Activated CD4-positive, alpha-beta T cell treated with anti-CD3 and anti-CD28 coated beads, Interleukin-2, amount 10 ng/mL, durations not matched to agents 24 days and 14 days (primary cell): ENCODE results near the gene EPC2. TPM values are rescaled to one million over a fixed set of nuclear protein-coding genes. Genes with fewer than 3 reads are reported as not detected.
"Not testable (repeated sequence)": the region's sequence is repeated elsewhere in the genome, so short reads cannot be mapped to it uniquely, and the experiment has no call there.

Source experiments
- DNase-seq: peaks from one replicate; pipeline ENCODE4 v3.0.0; 2022
- H3K27ac Mint-ChIP-seq: one replicate; pipeline ENCODE4 v1.8.0; 2022; ENCODE audit warnings: mild to moderate bottlenecking, mixed read lengths
- H3K27me3 Mint-ChIP-seq: one replicate; pipeline ENCODE4 v1.8.0; 2022; ENCODE audit warnings: mixed read lengths
- H3K36me3 Mint-ChIP-seq: one replicate; pipeline ENCODE4 v1.8.0; 2022; ENCODE audit warnings: low read depth, mild to moderate bottlenecking, mixed read lengths
- H3K4me1 Mint-ChIP-seq: one replicate; pipeline ENCODE4 v1.8.0; 2021; ENCODE audit warnings: mixed read lengths
- H3K4me3 Mint-ChIP-seq: one replicate; pipeline ENCODE4 v1.8.0; 2022; ENCODE audit warnings: mild to moderate bottlenecking, moderate library complexity, mixed read lengths
- H3K9me3 Mint-ChIP-seq: one replicate; pipeline ENCODE4 v1.8.0; 2021; ENCODE audit warnings: mixed read lengths
- intact Hi-C: fragments of 100-400 bp; cut with micrococcal nuclease; formaldehyde crosslinking; loops from one replicate; pipeline ENCODE4 v1.15.1; 2023
- total RNA-seq: library from RNA; stranded (reverse); gene quantifications from 2 replicates; pipeline ENCODE4 v1.2.3, GENCODE V29; 2022

The EPC2 gene
- total RNA-seq, 1 donor from 2014 or later, result 30.6 TPM

DNA sequence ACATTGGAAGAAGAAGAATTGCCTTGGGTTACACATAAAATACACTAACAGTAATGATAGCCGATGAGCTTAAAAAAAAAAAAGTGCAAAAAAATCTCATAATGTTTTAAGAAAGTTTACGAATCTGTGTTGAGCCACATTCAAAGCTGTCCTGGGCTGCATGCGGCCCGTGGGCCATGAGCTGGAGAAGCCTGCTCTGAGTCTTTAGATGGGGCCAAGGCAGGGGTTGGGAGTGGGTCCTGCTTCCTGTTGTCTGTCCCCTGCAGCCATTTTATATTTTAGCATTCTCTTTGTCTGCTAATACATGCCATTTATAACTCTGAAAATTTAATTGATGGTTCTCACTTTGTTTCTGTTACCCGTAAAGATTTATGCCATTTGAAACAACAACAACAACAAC is 93.2 kb downstream of the EPC2 start:
- peaks cover 6% of the 10 kb centered on the region for H3K4me1 Mint-ChIP-seq
- H3K9me3 Mint-ChIP-seq, result no peaks in the 10 kb centered on the region
- no peaks in the 10 kb centered on the region for H3K27me3 Mint-ChIP-seq
- H3K27ac Mint-ChIP-seq, result no peak overlapping the region
- H3K4me3 Mint-ChIP-seq, result no peak overlapping the region
- peaks cover 1% of the 10 kb centered on the region for H3K36me3 Mint-ChIP-seq
- DNase-seq, result no peak
- intact Hi-C loops, result no loop called here

- H3K4me3 Mint-ChIP-seq, result no peak overlapping the region
- DNase-seq, result no peak
- H3K27me3 Mint-ChIP-seq, result no peaks in the 10 kb centered on the region
- H3K9me3 Mint-ChIP-seq, result no peaks in the 10 kb centered on the region
- H3K36me3 Mint-ChIP-seq, result peaks cover 6% of the 10 kb centered on the region
- H3K27ac Mint-ChIP-seq, result no peak overlapping the region
- H3K4me1 Mint-ChIP-seq, result peaks cover 6% of the 10 kb centered on the region
- intact Hi-C loops, result no loop called here
These were observed 95.0 kb downstream of the EPC2 start for GRCh38 chr2:148739454-148740105.

- Mint-ChIP-seq H3K27ac (no peak overlapping the region), H3K9me3 (no peaks in the 10 kb centered on the region), H3K27me3 (no peaks in the 10 kb centered on the region), H3K4me3 (no peak overlapping the region), H3K4me1 (peaks cover 12% of the 10 kb centered on the region), H3K36me3 (peaks cover 21% of the 10 kb centered on the region)
- intact Hi-C loops, result loop anchor here (2.0 kb wide), 1 partner anchor 66 kb away; no protein-coding TSS in a partner anchor
- DNase-seq, result no peak
These were observed 97.8 kb downstream of the EPC2 start for GRCh38 chr2:148742373-148742772.

- Mint-ChIP-seq H3K36me3 (peaks cover 30% of the 10 kb centered on the region), H3K4me1 (peaks cover 8% of the 10 kb centered on the region), H3K27ac (no peak overlapping the region), H3K27me3 (no peaks in the 10 kb centered on the region), H3K9me3 (no peaks in the 10 kb centered on the region), H3K4me3 (no peak overlapping the region)
- no peak for DNase-seq
- intact Hi-C loops, result no loop called here
These were observed 100.8 kb downstream of the EPC2 start for GRCh38 chr2:148745151-148745851.

DNA sequence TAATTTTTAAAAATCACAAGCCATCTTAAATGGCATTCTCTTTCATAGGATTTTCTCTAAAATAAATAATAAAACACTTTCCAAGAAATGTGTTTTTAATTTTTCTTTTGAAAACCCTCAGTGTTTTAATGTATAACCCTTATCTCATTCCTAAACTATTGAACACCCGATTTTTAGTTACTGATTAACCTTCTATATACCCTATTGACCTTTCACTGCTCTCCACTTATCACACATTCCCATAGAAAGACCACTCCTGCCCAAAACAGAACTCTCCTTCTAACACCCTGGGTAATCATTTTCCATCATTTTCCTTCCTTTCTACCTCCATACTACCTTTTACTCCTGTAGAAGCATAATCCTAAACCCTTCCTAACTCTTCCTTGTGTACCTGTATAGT is 102.4 kb downstream of the EPC2 start:
- Mint-ChIP-seq H3K27me3 (no peaks in the 10 kb centered on the region), H3K27ac (no peak overlapping the region), H3K36me3 (peaks cover 32% of the 10 kb centered on the region), H3K4me1 (peaks cover 6% of the 10 kb centered on the region), H3K4me3 (no peak overlapping the region), H3K9me3 (no peaks in the 10 kb centered on the region)
- no peak for DNase-seq
- intact Hi-C loops, result no loop called here

DNA sequence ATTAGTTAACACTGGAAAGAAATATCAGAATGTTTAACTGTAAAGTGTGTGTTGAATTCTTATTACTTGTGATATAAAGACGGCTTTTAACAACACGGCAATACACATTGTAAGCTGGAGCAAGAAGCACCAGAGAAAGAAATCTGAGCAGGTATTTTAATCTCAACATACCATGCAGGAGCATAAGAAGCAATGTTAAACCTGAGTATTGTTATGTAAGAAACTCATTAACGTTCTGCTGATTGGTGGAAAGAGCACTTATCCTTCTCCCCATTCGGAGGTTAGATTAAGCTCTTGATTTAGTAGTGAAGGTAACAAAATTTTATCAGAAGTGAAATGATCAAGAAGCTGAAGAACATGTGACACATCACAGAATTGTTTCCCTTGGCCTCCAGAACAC is 107.4 kb downstream of the EPC2 start:
- no peak for DNase-seq
- H3K4me1 Mint-ChIP-seq, result peaks cover 10% of the 10 kb centered on the region
- intact Hi-C loops, result no loop called here

DNA sequence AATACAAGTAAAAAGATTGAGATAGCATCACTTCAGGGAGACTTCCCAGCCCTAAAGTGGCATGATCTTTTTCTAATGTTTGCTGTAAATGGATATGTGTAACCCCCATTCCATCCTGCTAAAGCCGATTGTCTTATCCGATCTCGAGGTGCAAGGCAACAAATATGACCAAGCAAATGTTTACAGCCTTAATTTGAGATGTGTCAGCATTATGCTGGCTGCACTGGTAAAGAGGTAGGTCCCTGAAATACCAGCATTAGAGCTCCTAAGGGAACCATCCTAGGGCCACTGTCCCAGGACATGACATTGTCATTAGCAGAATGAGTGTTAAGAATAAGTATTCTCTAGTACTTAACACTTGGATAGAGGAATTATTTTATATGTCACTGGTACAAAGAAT is 108.4 kb downstream of the EPC2 start:
- Mint-ChIP-seq H3K4me1 (peaks cover 7% of the 10 kb centered on the region), H3K36me3 (peaks cover 29% of the 10 kb centered on the region), H3K9me3 (no peaks in the 10 kb centered on the region), H3K27ac (no peak overlapping the region), H3K27me3 (no peaks in the 10 kb centered on the region), H3K4me3 (no peak overlapping the region)
- intact Hi-C loops, result no loop called here
- no peak for DNase-seq

More for the DNA sequence above, 107.4 kb downstream of the EPC2 start:
- Mint-ChIP-seq H3K27ac (no peak overlapping the region), H3K27me3 (no peaks in the 10 kb centered on the region), H3K9me3 (no peaks in the 10 kb centered on the region), H3K36me3 (peaks cover 39% of the 10 kb centered on the region), H3K4me3 (no peak overlapping the region)

- intact Hi-C loops, result no loop called here
- Mint-ChIP-seq H3K27ac (no peak overlapping the region), H3K36me3 (peaks cover 28% of the 10 kb centered on the region), H3K9me3 (no peaks in the 10 kb centered on the region), H3K4me1 (peaks cover 7% of the 10 kb centered on the region), H3K4me3 (no peak overlapping the region), H3K27me3 (no peaks in the 10 kb centered on the region)
- DNase-seq, result no peak
These were observed 110.3 kb downstream of the EPC2 start for GRCh38 chr2:148754864-148755263.

- H3K27me3 Mint-ChIP-seq, result no peaks in the 10 kb centered on the region
- H3K9me3 Mint-ChIP-seq, result no peaks in the 10 kb centered on the region
- H3K27ac Mint-ChIP-seq, result no peak overlapping the region
- no peak overlapping the region for H3K4me3 Mint-ChIP-seq
- intact Hi-C loops, result no loop called here
- H3K4me1 Mint-ChIP-seq, result peaks cover 7% of the 10 kb centered on the region
- no peak for DNase-seq
- H3K36me3 Mint-ChIP-seq, result peaks cover 31% of the 10 kb centered on the region
These were observed 111.9 kb downstream of the EPC2 start for GRCh38 chr2:148756292-148756975.

GRCh38 chr2:148764815-148765214 is 120.3 kb downstream of the EPC2 start:
- H3K27ac Mint-ChIP-seq, result no peak overlapping the region
- H3K36me3 Mint-ChIP-seq, result peaks cover 31% of the 10 kb centered on the region
- H3K9me3 Mint-ChIP-seq, result no peaks in the 10 kb centered on the region
- intact Hi-C loops, result loop anchor here (10.0 kb wide), 1 partner anchor 230 kb away; no protein-coding TSS in a partner anchor
- peaks cover 5% of the 10 kb centered on the region for H3K4me1 Mint-ChIP-seq
- H3K4me3 Mint-ChIP-seq, result no peak overlapping the region
- no peak for DNase-seq
- H3K27me3 Mint-ChIP-seq, result no peaks in the 10 kb centered on the region

DNA sequence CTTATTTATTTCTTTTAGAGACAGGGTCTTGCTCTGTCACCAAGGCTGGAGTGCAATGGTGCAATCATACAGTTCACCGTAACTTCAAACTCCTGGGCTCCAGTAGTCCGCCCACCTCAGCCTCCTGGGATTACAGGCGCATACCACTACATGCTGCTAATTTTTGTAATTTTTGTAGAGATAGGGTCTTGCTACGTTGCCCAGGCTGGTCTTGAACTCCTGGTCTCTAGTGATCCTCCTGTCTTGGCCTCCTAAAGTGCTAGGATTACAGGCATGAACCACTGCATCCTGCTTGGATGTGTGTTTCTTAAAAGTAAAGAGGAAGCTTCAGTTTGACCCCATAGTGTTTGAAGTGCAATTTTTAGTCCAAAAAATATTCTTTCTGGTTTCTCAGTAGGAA is 125.5 kb downstream of the EPC2 start:
- intact Hi-C loops, result no loop called here
- H3K4me1 Mint-ChIP-seq, result no peaks in the 10 kb centered on the region
- H3K9me3 Mint-ChIP-seq, result no peaks in the 10 kb centered on the region
- DNase-seq, result no peak
- no peak overlapping the region for H3K27ac Mint-ChIP-seq
- no peak overlapping the region for H3K4me3 Mint-ChIP-seq
- no peaks in the 10 kb centered on the region for H3K27me3 Mint-ChIP-seq
- H3K36me3 Mint-ChIP-seq, result peaks cover 37% of the 10 kb centered on the region

DNA sequence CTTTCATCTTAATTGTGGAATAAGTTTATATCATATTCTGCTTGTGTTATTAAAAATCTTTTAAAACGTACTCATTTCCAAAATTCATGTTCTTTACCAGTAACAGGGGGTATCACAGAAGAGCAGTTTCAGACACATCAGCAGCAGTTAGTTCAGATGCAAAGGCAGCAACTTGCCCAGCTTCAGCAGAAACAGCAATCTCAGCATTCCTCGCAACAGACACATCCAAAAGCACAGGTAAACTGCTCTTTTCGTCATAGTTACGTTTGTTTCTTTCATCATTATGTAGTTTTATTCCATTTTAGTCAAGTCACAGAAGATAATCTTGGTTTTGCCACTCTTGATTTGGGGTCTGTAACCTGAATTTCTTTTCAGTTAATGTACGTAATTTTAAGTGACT is 137.0 kb downstream of the EPC2 start:
- H3K27me3 Mint-ChIP-seq, result no peaks in the 10 kb centered on the region
- H3K36me3 Mint-ChIP-seq, result peaks cover 39% of the 10 kb centered on the region
- no peak for DNase-seq
- no peak overlapping the region for H3K27ac Mint-ChIP-seq
- H3K4me1 Mint-ChIP-seq, result peaks cover 4% of the 10 kb centered on the region
- H3K9me3 Mint-ChIP-seq, result no peaks in the 10 kb centered on the region
- intact Hi-C loops, result no loop called here
- no peak overlapping the region for H3K4me3 Mint-ChIP-seq

DNA sequence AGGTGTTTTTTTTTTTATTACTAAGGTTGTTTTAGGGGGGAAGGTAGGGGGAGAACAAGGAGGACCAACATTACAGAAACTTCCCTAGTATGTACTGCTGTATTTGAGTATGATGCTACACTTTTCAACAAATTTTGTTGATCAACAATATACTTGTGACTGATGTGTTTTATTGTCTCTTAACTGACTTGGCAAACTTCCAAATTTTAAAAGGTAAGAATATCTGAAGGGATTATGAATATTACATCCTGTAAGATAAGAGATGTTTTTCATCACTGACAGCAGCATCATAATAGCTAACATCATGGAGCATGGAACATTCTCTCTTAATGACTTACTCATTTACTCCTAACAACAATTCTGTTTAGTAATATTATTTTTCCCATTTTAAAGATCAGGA is 144.5 kb downstream of the EPC2 start:
- Mint-ChIP-seq H3K27me3 (no peaks in the 10 kb centered on the region), H3K4me3 (no peak overlapping the region), H3K36me3 (peaks cover 35% of the 10 kb centered on the region), H3K9me3 (no peaks in the 10 kb centered on the region), H3K4me1 (no peaks in the 10 kb centered on the region), H3K27ac (no peak overlapping the region)
- no peak for DNase-seq
- intact Hi-C loops, result no loop called here

GRCh38 chr2:148790172-148790571 is 145.6 kb downstream of the EPC2 start:
- DNase-seq, H3K9me3 Mint-ChIP-seq, H3K4me1 Mint-ChIP-seq, H3K27me3 Mint-ChIP-seq, intact Hi-C loops, H3K27ac Mint-ChIP-seq, H3K4me3 Mint-ChIP-seq: not testable (repeated sequence)
- peaks cover 24% of the 10 kb centered on the region for H3K36me3 Mint-ChIP-seq
